ENCODE measurements around the gene FUBP3. TPM values are rescaled to one million over a fixed set of nuclear protein-coding genes. Genes with fewer than 3 reads are reported as not detected.

Gene FUBP3
- total RNA-seq, 1 donor from 2014 or later, result 14.5 TPM

- Histone ChIP-seq H3K9me3 (no peaks in the 10 kb centered on the region), H3K36me3 (no peaks in the 10 kb centered on the region), H3K27ac (no peak overlapping the region), H3K4me3 (no peak overlapping the region), H3K27me3 (no peaks in the 10 kb centered on the region), H3K4me1 (no peaks in the 10 kb centered on the region)
- no peak for TF ChIP-seq CTCF (IDR thresholded peaks at IDR 0.05)
- intact Hi-C loops (cut with DNase I), result no loop called here
- DNase-seq (ENCODE audit: low spot score in 2 of 2), result no peak
Observed at GRCh38 chr9:130549093-130549735, 30.2 kb upstream of the FUBP3 start.

- Histone ChIP-seq H3K27me3 (no peaks in the 10 kb centered on the region), H3K27ac (no peak overlapping the region), H3K36me3 (no peaks in the 10 kb centered on the region), H3K9me3 (no peaks in the 10 kb centered on the region), H3K4me1 (no peaks in the 10 kb centered on the region), H3K4me3 (no peak overlapping the region)
- no peak for DNase-seq (ENCODE audit: low spot score in 2 of 2)
- no peak for TF ChIP-seq CTCF (IDR thresholded peaks at IDR 0.05)
- intact Hi-C loops (cut with DNase I), result no loop called here
Observed at GRCh38 chr9:130554606-130555005, 24.8 kb upstream of the FUBP3 start.

- H3K9me3 ChIP-seq, result no peaks in the 10 kb centered on the region
- intact Hi-C loops (cut with DNase I), result no loop called here
- no peaks in the 10 kb centered on the region for H3K4me1 ChIP-seq
- no peak overlapping the region for H3K4me3 ChIP-seq
- no peaks in the 10 kb centered on the region for H3K27me3 ChIP-seq
- TF ChIP-seq CTCF (IDR thresholded peaks at IDR 0.05), result no peak
- no peaks in the 10 kb centered on the region for H3K36me3 ChIP-seq
- H3K27ac ChIP-seq, result no peak overlapping the region
- no peak for DNase-seq (ENCODE audit: low spot score in 2 of 2)
Observed at GRCh38 chr9:130555061-130555460, 24.3 kb upstream of the FUBP3 start.

- no peak for TF ChIP-seq CTCF (IDR thresholded peaks at IDR 0.05)
- no peaks in the 10 kb centered on the region for H3K9me3 ChIP-seq
- no peaks in the 10 kb centered on the region for H3K36me3 ChIP-seq
- no peaks in the 10 kb centered on the region for H3K27me3 ChIP-seq
- intact Hi-C loops (cut with DNase I), result no loop called here
- H3K27ac ChIP-seq, result no peak overlapping the region
- DNase-seq (ENCODE audit: low spot score in 2 of 2), result no peak
- H3K4me3 ChIP-seq, result no peak overlapping the region
- H3K4me1 ChIP-seq, result no peaks in the 10 kb centered on the region
Observed at GRCh38 chr9:130555968-130556367, 23.4 kb upstream of the FUBP3 start.

GRCh38 chr9:130556396-130557076, 22.8 kb upstream of the FUBP3 start:
- H3K4me3 ChIP-seq, result no peak overlapping the region
- H3K27me3 ChIP-seq, result no peaks in the 10 kb centered on the region
- intact Hi-C loops (cut with DNase I), result no loop called here
- H3K9me3 ChIP-seq, result no peaks in the 10 kb centered on the region
- H3K4me1 ChIP-seq, result no peaks in the 10 kb centered on the region
- no peaks in the 10 kb centered on the region for H3K36me3 ChIP-seq
- no peak for TF ChIP-seq CTCF (IDR thresholded peaks at IDR 0.05)
- no peak overlapping the region for H3K27ac ChIP-seq
- no peak for DNase-seq (ENCODE audit: low spot score in 2 of 2)

All from ascending aorta (tissue), 2 donors.